ENCODE results near the gene ERC2. TPM values are rescaled to one million over a fixed set of nuclear protein-coding genes. Genes with fewer than 3 reads are reported as not detected.

Gene ERC2
- total RNA-seq, 1 donor from 2014 or later = 0.65 TPM

DNA sequence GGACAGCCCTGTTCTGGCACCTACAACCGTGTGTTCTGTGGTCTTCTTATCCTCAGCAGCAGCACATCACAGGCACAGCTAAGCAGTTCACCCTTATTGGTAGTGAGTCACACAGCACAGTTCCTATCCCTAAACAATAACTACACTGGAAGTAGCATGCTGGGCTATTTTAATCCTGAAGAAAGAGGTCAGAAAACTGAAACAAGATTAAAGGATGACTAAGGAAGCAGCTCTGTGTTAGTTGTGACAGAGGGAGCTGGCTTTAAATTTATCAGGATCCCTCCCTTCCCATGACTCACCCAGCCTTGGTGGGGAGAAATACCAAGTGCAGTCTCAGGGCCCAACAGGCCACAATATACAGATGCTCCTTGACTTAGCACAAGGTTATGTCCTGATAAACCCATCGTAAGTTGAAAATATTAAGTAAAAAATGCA, 144.3 kb downstream of the ERC2 start:
- Mint-ChIP-seq H3K4me1 (ENCODE audit: low read depth) (peaks cover 12% of the 10 kb centered on the region), H3K9me3 (ENCODE audit: low read depth) (no peaks in the 10 kb centered on the region), H3K27me3 (ENCODE audit: low read depth) (peaks cover 7% of the 10 kb centered on the region), H3K4me3 (ENCODE audit: unreplicated experiment) (no peak overlapping the region), H3K36me3 (ENCODE audit: low read depth) (no peaks in the 10 kb centered on the region), H3K27ac (ENCODE audit: unreplicated experiment) (peak overlapping the region; percentile 23)
- DNase-seq (ENCODE audit: low spot score) = no peak
- TF ChIP-seq, protein P1, sequence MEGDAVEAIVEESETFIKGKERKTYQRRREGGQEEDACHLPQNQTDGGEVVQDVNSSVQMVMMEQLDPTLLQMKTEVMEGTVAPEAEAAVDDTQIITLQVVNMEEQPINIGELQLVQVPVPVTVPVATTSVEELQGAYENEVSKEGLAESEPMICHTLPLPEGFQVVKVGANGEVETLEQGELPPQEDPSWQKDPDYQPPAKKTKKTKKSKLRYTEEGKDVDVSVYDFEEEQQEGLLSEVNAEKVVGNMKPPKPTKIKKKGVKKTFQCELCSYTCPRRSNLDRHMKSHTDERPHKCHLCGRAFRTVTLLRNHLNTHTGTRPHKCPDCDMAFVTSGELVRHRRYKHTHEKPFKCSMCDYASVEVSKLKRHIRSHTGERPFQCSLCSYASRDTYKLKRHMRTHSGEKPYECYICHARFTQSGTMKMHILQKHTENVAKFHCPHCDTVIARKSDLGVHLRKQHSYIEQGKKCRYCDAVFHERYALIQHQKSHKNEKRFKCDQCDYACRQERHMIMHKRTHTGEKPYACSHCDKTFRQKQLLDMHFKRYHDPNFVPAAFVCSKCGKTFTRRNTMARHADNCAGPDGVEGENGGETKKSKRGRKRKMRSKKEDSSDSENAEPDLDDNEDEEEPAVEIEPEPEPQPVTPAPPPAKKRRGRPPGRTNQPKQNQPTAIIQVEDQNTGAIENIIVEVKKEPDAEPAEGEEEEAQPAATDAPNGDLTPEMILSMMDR (IDR thresholded peaks at IDR 0.05) = no peak

DNA sequence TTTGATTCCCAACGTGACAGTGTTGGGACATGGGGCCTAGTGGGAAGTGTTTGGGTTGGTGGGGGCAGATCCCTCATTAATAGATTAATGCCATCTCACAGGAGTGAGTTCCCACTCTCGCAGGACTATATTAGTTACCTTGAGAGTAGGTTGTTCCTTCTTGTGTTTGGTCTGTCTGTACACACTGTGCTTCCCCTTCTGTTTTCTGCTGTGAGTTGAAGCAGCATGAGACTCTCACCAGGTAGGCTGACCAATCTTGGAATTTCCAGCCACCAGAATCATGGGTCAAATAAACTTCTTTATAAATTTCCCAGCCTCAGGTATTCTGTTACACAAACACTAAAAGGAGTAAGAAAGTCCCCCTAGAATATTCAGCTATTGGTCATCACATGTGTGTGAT, 145.4 kb downstream of the ERC2 start:
- no peaks in the 10 kb centered on the region for H3K9me3 Mint-ChIP-seq (ENCODE audit: low read depth)
- no peak overlapping the region for H3K27ac Mint-ChIP-seq (ENCODE audit: unreplicated experiment)
- peaks cover 12% of the 10 kb centered on the region for H3K4me1 Mint-ChIP-seq (ENCODE audit: low read depth)
- H3K4me3 Mint-ChIP-seq (ENCODE audit: unreplicated experiment) = no peak overlapping the region
- H3K27me3 Mint-ChIP-seq (ENCODE audit: low read depth) = peaks cover 4% of the 10 kb centered on the region
- no peaks in the 10 kb centered on the region for H3K36me3 Mint-ChIP-seq (ENCODE audit: low read depth)
- TF ChIP-seq, protein P1 (IDR thresholded peaks at IDR 0.05) = no peak
- no peak for DNase-seq (ENCODE audit: low spot score)

DNA sequence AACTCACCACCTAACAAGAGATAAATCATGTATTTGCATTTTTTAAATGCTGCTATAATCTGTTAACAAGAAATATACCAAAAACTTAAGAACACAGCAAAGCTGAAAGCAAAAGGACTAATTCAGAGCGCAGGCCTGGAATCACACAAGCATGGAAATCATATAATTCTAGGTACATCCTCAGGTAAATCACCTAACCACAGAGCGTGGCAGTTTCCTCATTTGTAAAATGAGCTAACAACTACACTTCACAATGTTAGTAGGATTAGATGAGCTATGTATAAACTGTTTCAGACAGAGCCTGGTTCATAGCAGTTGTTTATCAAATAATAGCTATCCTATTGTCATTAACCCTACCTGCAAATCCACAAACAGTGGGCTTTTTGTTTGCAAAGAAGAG, 146.4 kb downstream of the ERC2 start:
- no peak overlapping the region for H3K27ac Mint-ChIP-seq (ENCODE audit: unreplicated experiment)
- no peaks in the 10 kb centered on the region for H3K36me3 Mint-ChIP-seq (ENCODE audit: low read depth)
- peaks cover 12% of the 10 kb centered on the region for H3K4me1 Mint-ChIP-seq (ENCODE audit: low read depth)
- TF ChIP-seq, protein P1 (IDR thresholded peaks at IDR 0.05) = no peak
- H3K4me3 Mint-ChIP-seq (ENCODE audit: unreplicated experiment) = no peak overlapping the region
- peaks cover 3% of the 10 kb centered on the region for H3K27me3 Mint-ChIP-seq (ENCODE audit: low read depth)
- no peak for DNase-seq (ENCODE audit: low spot score)
- no peaks in the 10 kb centered on the region for H3K9me3 Mint-ChIP-seq (ENCODE audit: low read depth)

DNA sequence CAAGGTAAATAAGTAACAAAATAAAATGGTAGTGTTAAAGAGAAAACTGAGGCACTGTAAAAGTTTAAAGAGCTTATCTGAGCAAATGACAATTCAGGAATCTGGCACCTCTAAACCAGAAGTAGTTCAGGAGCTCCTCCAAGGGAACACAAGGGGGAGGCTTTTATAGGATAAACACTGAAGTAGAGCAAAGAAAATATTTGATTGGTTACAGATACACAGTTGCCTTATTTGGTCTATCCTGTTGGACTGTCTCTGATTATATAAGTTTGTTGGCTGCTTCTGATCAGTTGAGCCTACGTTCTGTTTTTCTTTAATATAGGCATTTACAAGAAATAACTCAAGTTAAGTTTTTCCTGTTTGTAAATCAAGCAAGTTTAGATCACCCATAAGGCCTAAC, 146.9 kb downstream of the ERC2 start:
- TF ChIP-seq, protein P1 (IDR thresholded peaks at IDR 0.05) = no peak
- no peaks in the 10 kb centered on the region for H3K36me3 Mint-ChIP-seq (ENCODE audit: low read depth)
- H3K4me3 Mint-ChIP-seq (ENCODE audit: unreplicated experiment) = no peak overlapping the region
- DNase-seq (ENCODE audit: low spot score) = no peak
- no peaks in the 10 kb centered on the region for H3K9me3 Mint-ChIP-seq (ENCODE audit: low read depth)
- H3K27me3 Mint-ChIP-seq (ENCODE audit: low read depth) = peaks cover 3% of the 10 kb centered on the region
- peaks cover 12% of the 10 kb centered on the region for H3K4me1 Mint-ChIP-seq (ENCODE audit: low read depth)
- H3K27ac Mint-ChIP-seq (ENCODE audit: unreplicated experiment) = no peak overlapping the region

DNA sequence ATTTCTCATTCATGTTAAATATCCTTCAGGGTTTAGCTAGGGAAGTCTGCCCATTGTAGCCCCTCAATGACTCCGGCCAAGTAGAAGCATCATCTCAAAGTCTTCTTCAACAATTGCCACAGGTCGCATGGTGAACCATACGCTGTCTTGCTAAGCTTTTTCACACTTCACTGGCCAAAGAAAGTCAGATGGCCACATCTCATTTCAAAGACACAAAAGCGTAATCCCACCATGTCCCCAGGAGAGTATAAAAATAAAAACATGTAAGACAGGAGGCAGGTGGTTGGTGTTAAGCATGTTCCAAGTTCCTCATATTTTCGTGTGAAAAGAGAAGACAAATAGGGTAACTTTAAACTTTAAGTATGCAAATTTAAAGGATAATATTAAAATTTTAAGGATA, 147.4 kb downstream of the ERC2 start:
- Mint-ChIP-seq H3K27me3 (ENCODE audit: low read depth) (peaks cover under 1% of the 10 kb centered on the region), H3K36me3 (ENCODE audit: low read depth) (no peaks in the 10 kb centered on the region), H3K27ac (ENCODE audit: unreplicated experiment) (no peak overlapping the region), H3K9me3 (ENCODE audit: low read depth) (no peaks in the 10 kb centered on the region), H3K4me3 (ENCODE audit: unreplicated experiment) (no peak overlapping the region), H3K4me1 (ENCODE audit: low read depth) (peaks cover 12% of the 10 kb centered on the region)
- TF ChIP-seq, protein P1 (IDR thresholded peaks at IDR 0.05) = no peak
- DNase-seq (ENCODE audit: low spot score) = no peak

All from chondrocyte (in vitro differentiated cells).